Nephron progenitor cell (in vitro differentiated cells): ENCODE measurements around the gene MBOAT1.

Experiments
- DNase-seq: peaks from one replicate; pipeline ENCODE4 v3.0.0; 2021
- H3K27ac Mint-ChIP-seq: 2 replicates; pipeline ENCODE4 v1.8.0; 2021; ENCODE audit warnings: mild to moderate bottlenecking, moderate library complexity, mixed read lengths
- H3K27me3 Mint-ChIP-seq: 2 replicates; pipeline ENCODE4 v1.8.0; 2021; ENCODE audit warnings: mild to moderate bottlenecking, low read depth, mixed read lengths; ENCODE audit not compliant: poor library complexity
- H3K36me3 Mint-ChIP-seq: 2 replicates; pipeline ENCODE4 v1.8.0; 2021; ENCODE audit warnings: low read depth, mixed read lengths
- H3K4me1 Mint-ChIP-seq: 2 replicates; pipeline ENCODE4 v1.8.0; 2021; ENCODE audit warnings: mixed read lengths
- H3K4me3 Mint-ChIP-seq: 2 replicates; pipeline ENCODE4 v1.8.0; 2021; ENCODE audit warnings: mild to moderate bottlenecking, moderate library complexity, mixed read lengths
- H3K9me3 Mint-ChIP-seq: 2 replicates; pipeline ENCODE4 v1.8.0; 2021; ENCODE audit warnings: mild to moderate bottlenecking, moderate library complexity, mixed read lengths
- TF ChIP-seq, protein P1 (sequence below): fragments of 200-600 bp; sonication (generic); IDR thresholded peaks from 2 replicates; pipeline ENCODE4 v1.5.0; 2021; ENCODE audit warnings: antibody characterized with exemption

MBOAT1 gene

DNA sequence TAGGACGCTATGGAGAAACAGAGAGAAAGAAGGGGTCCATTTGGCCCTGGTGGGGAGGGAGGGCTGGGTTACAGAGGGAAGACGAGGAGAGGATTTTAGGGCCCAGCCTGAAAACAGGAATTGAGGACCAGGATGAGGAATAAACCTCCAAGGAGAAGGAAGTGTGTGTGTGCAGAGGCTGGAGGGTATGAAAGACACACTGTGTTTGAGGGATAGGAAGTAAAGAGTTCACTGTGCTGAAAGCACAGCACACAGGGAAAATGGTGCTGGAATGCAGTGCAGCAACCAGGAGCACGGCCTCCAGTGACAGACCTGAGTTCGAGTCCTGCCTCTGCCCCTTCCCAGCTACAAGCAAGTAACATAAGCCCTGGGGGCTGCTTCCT, 7.8 kb downstream of the MBOAT1 start:
- Mint-ChIP-seq H3K9me3 (no peaks in the 10 kb centered on the region), H3K4me1 (peaks cover 62% of the 10 kb centered on the region), H3K27me3 (peaks cover 6% of the 10 kb centered on the region), H3K36me3 (no peaks in the 10 kb centered on the region), H3K4me3 (no peak overlapping the region), H3K27ac (peak overlapping the region; percentile 81)
- TF ChIP-seq, protein P1, sequence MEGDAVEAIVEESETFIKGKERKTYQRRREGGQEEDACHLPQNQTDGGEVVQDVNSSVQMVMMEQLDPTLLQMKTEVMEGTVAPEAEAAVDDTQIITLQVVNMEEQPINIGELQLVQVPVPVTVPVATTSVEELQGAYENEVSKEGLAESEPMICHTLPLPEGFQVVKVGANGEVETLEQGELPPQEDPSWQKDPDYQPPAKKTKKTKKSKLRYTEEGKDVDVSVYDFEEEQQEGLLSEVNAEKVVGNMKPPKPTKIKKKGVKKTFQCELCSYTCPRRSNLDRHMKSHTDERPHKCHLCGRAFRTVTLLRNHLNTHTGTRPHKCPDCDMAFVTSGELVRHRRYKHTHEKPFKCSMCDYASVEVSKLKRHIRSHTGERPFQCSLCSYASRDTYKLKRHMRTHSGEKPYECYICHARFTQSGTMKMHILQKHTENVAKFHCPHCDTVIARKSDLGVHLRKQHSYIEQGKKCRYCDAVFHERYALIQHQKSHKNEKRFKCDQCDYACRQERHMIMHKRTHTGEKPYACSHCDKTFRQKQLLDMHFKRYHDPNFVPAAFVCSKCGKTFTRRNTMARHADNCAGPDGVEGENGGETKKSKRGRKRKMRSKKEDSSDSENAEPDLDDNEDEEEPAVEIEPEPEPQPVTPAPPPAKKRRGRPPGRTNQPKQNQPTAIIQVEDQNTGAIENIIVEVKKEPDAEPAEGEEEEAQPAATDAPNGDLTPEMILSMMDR: no peak
- no peak for DNase-seq

DNA sequence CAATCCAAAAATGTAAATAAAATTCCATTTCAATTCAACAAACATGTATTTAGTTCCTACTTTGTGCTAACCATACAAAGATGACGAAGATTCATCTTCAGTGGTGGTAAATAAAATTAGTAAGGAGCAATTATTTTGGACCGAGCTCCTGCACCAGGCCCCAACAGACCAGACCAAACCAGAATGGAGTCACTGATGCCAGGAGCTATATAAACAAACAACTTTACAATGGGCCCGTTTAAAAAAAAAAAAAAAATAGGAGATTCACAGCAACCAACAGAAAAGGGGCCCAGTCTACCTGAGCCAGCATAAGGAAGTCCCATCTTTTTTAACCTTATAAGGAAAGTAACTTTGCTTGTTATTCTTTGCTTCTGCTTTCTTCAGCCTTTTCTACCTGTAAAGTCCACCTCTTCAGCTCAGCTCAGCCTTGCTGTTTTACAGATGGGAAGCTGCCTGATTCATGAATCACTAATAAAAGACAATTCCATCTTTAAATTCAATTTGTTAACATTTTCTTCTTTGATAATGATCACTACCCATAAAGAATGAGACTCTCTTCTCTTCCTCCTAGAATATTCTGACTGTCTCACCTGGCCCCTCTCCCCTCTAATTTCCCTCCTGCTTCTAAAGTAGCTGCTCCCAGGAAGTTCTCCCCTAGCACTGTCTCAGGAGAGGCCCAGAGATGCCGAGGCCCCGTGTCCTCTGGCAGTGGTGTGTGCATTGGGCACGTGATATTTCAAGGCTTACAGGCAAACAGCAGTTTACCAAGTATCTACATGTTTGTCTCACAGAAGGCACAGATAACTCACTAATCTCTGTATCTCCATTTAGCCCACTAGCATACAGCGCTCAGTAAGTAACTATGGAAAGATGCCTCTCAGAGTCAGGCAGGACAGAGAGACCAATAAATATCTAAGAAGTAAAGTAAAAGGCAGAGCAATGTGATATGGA, 8.4 kb downstream of the MBOAT1 start:
- no peak for DNase-seq
- H3K9me3 Mint-ChIP-seq: no peaks in the 10 kb centered on the region
- TF ChIP-seq, protein P1: no peak
- H3K4me1 Mint-ChIP-seq: peaks cover 68% of the 10 kb centered on the region
- peak overlapping the region; percentile 81 for H3K27ac Mint-ChIP-seq
- peak overlapping the region; percentile 24 for H3K4me3 Mint-ChIP-seq
- H3K36me3 Mint-ChIP-seq: no peaks in the 10 kb centered on the region
- peaks cover 6% of the 10 kb centered on the region for H3K27me3 Mint-ChIP-seq

DNA sequence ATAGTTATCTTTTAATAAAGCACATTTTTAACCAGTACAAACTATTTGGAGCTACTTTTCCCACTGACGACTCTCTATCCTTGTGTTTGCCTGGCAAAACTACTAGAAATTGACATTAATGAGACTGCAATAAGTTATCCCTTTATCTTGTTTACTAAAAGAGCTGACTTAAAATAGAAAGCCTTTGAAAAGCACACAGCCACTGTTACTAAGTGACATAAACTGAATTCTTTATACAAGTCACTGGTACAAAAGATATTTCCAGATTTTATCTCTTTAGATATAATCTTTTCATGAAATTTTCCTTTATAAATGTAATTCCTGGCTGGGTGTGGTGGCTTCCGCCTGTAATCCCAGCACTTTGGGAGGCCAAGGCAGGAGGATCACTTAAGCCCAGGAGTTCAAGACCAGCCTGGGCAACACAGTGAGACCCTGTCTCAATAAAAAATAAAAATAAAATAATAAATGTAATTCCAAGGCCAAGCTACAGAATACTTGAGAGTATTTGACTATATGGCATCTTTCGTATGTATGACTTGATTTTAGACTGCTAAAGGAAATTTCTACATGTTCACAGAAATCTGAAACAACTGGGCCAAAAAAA, 9.5 kb downstream of the MBOAT1 start:
- H3K27ac Mint-ChIP-seq: no peak overlapping the region
- H3K36me3 Mint-ChIP-seq: no peaks in the 10 kb centered on the region
- H3K27me3 Mint-ChIP-seq: peaks cover 6% of the 10 kb centered on the region
- DNase-seq: no peak
- peaks cover 74% of the 10 kb centered on the region for H3K4me1 Mint-ChIP-seq
- TF ChIP-seq, protein P1: no peak
- H3K9me3 Mint-ChIP-seq: no peaks in the 10 kb centered on the region
- H3K4me3 Mint-ChIP-seq: no peak overlapping the region

DNA sequence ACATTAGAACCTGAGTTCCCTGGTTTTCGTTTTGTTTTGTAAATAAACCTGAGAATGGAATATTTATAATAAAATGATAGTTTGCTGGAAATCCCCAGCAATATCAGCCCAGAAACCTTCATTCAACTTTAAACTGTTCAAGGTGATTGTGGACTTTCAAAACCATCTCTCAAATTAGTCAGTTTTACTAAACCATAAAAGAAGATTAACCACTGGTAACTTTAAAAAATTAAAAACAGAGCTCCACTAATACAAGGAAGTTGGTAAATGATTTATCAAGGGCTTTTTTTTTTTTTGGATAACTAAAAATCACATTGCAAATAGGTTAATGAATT, 10.0 kb downstream of the MBOAT1 start:
- Mint-ChIP-seq H3K4me3 (no peak overlapping the region), H3K27ac (no peak overlapping the region), H3K9me3 (no peaks in the 10 kb centered on the region), H3K36me3 (no peaks in the 10 kb centered on the region), H3K4me1 (peaks cover 74% of the 10 kb centered on the region), H3K27me3 (peaks cover 6% of the 10 kb centered on the region)
- TF ChIP-seq, protein P1: no peak
- DNase-seq: no peak

DNA sequence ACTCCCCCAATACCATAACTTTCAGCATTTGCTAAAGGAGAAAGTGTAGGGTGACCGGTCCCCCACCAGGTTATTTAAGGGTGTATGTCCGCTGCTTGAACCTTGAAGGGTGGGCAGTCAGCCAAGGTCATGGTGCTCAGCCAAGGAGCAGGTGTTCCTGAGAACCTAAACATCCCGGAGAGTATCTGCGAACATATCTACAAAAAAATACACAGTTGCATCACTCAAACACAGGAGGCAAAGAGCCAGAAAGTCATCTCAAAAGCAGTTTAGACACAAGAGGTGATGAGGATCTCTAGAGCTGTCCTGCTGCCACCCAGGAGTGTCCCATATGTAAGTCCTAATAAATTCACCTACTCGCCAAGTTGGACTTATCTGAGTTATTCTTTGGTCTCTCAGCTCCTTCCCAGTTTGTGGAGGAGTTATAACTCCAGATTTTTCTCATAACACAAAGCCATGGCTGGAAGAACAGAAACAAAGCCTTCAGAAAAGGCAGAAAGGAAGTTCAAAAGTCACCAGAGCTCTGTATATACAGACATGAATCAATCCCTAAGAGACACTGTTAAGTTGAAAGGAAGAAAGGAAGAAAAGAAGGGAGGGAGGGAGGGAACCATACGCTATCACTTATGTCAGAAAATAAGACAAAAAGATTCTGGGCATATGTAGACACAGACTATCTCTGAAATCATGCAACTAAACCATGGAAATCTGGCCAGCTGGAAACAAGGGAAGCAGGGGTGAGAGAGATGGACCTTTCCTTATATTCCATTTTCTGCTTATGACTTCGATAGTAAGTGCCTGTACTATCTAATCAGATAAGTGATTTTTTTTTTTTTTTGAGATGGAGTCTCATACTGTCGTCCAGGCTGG, 11.3 kb downstream of the MBOAT1 start:
- TF ChIP-seq, protein P1: no peak
- H3K4me3 Mint-ChIP-seq: no peak overlapping the region
- H3K4me1 Mint-ChIP-seq: peaks cover 61% of the 10 kb centered on the region
- no peaks in the 10 kb centered on the region for H3K9me3 Mint-ChIP-seq
- no peak for DNase-seq
- H3K27ac Mint-ChIP-seq: peak overlapping the region; percentile 88
- peaks cover 3% of the 10 kb centered on the region for H3K27me3 Mint-ChIP-seq
- H3K36me3 Mint-ChIP-seq: peaks cover 4% of the 10 kb centered on the region
